OCI-LY7 (cell line): ENCODE data around the gene SNAP25. TPM values are rescaled to one million over a fixed set of nuclear protein-coding genes. Genes with fewer than 3 reads are reported as not detected.

Experiments
- BruUV-seq: library from RNA; stranded (reverse); fragments of 400-500 nt; replicated peaks from 2 replicates; lab custom pipeline; 2021; lab: Mats Ljungman, UMichigan
- CTCF ChIA-PET: fragments of 300-600 bp; sonication (Branson Sonifier 250); formaldehyde crosslinking; loops from one replicate; lab custom pipeline; 2022; ENCODE audit warnings: antibody characterized with exemption; ENCODE audit not compliant: unreplicated experiment; lab: Charles Lee
- POLR2A ChIA-PET: fragments of 300-600 bp; sonication (Branson Sonifier 250); formaldehyde crosslinking; loops from one replicate; lab custom pipeline; 2022; ENCODE audit warnings: antibody characterized with exemption; lab: Charles Lee
- DNase-seq: peaks from one replicate; pipeline ENCODE4 v3.0.0-alpha.2; 2015; ENCODE audit warnings: low spot score
- H2AFZ ChIP-seq: fragments of 200-600 bp; sonication (generic), shearing (Covaris generic); 2 replicates; pipeline ENCODE4 v1.6.1; 2014; ENCODE audit warnings: mild to moderate bottlenecking, antibody characterized with exemption, low read length, moderate library complexity
- H3K27ac ChIP-seq: fragments of 200-600 bp; sonication (generic); 2 replicates; pipeline ENCODE4 v1.5.1; 2014; ENCODE audit warnings: mixed run types, low read depth, mild to moderate bottlenecking, moderate library complexity, low read length, inconsistent platforms; ENCODE audit not compliant: poor library complexity, severe bottlenecking
- H3K36me3 ChIP-seq: fragments of 200-600 bp; sonication (generic); 2 replicates; pipeline ENCODE4 v1.6.1; 2014; ENCODE audit warnings: mild to moderate bottlenecking, antibody characterized with exemption, low read length, moderate library complexity, mixed read lengths; ENCODE audit not compliant: insufficient read depth
- H3K4me1 ChIP-seq: fragments of 200-600 bp; sonication (generic); 2 replicates; pipeline ENCODE4 v1.5.1; 2014; ENCODE audit warnings: mild to moderate bottlenecking, low read length; ENCODE audit not compliant: insufficient read depth, poor library complexity, severe bottlenecking
- H3K4me2 ChIP-seq: fragments of 200-600 bp; sonication (generic); 2 replicates; pipeline ENCODE4 v1.6.1; 2014; ENCODE audit warnings: mild to moderate bottlenecking, low read length
- H3K4me3 ChIP-seq: fragments of 200-600 bp; sonication (generic); 2 replicates; pipeline ENCODE4 v1.5.1; 2014; ENCODE audit warnings: mild to moderate bottlenecking, low read depth, low read length; ENCODE audit not compliant: poor library complexity, severe bottlenecking
- H3K79me2 ChIP-seq: fragments of 200-600 bp; sonication (generic); 2 replicates; pipeline ENCODE4 v1.6.1; 2016; ENCODE audit warnings: low read depth, mild to moderate bottlenecking, low read length, moderate library complexity, mixed read lengths; ENCODE audit not compliant: insufficient read depth
- H3K9me2 ChIP-seq: fragments of 200-600 bp; sonication (generic); 2 replicates; pipeline ENCODE4 v1.6.1; 2016; ENCODE audit warnings: mild to moderate bottlenecking, low read length, mixed read lengths; ENCODE audit not compliant: insufficient read depth
- H3K9me3 ChIP-seq: fragments of 200-600 bp; sonication (generic); 2 replicates; pipeline ENCODE4 v1.6.1; 2014; ENCODE audit warnings: mild to moderate bottlenecking, mixed run types, low read length, mixed read lengths
- H4K20me1 ChIP-seq: fragments of 200-600 bp; sonication (generic); 2 replicates; pipeline ENCODE4 v1.6.1; 2014; ENCODE audit warnings: mild to moderate bottlenecking, antibody characterized with exemption, low read length, moderate library complexity, mixed read lengths; ENCODE audit not compliant: insufficient read depth
- EZH2phosphoT487 ChIP-seq: fragments of 200-600 bp; sonication (generic); IDR thresholded peaks from 2 replicates; pipeline ENCODE4 v1.6.1; 2018; ENCODE audit warnings: low read depth, borderline replicate concordance, mild to moderate bottlenecking, mixed run types, antibody characterized with exemption, low read length, moderate library complexity, mixed read lengths
- intact Hi-C: fragments of 100-400 bp; cut with micrococcal nuclease; formaldehyde crosslinking; loops from one replicate; pipeline ENCODE4 v1.10.0; 2022; ENCODE audit not compliant: unreplicated experiment
- total RNA-seq, 2 experiments: library from RNA; depleted of rRNA in 1 of 2; stranded (reverse); fragments of >200 nt in 1 of 2; shearing (Covaris generic) in 1 of 2; gene quantifications; 2 replicates each; pipeline ENCODE4 v1.2.3, GENCODE V29; 2014 to 2022
- TF ChIP-seq, protein P1 (sequence below): fragments of 200-600 bp; sonication (generic); conservative IDR thresholded peaks from 2 replicates; pipeline ENCODE4 v1.5.1; 2014; ENCODE audit warnings: mild to moderate bottlenecking, antibody characterized with exemption, low read length, moderate library complexity, mixed read lengths

The SNAP25 gene
- total RNA-seq, 2 experiments from 2014 or later: not detected

DNA sequence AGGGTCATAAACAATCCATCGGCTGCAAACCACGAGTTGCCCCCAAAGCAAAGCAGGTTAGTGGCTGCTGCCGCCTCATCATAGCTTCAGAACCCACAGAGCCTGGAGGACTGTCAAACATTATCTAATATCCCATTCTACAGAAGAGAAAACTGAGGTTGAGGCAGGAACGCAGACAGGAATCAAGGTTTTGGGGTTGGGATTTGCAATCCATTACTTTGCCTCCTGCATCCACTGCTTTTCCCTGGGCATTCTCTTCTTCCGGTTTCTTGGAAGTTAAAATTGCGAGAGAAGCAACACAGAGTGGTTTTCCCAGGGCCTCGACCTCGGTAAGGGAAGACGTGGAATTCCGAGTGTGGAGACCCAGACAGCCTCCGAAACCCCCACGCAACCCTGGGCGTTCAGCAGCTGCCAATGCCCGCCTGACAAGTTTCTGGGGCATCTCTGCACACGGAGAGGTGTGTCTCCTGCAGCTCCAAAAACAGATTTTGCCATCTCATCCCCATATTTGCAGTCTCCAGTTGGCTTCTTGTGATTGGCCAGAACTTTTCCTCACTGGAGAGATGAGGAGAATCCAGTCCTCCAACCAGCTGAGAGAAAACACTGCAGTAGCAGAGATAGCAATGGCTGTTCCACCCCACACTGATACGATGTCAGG, 45.5 kb upstream of the SNAP25 start:
- TF ChIP-seq, protein P1, sequence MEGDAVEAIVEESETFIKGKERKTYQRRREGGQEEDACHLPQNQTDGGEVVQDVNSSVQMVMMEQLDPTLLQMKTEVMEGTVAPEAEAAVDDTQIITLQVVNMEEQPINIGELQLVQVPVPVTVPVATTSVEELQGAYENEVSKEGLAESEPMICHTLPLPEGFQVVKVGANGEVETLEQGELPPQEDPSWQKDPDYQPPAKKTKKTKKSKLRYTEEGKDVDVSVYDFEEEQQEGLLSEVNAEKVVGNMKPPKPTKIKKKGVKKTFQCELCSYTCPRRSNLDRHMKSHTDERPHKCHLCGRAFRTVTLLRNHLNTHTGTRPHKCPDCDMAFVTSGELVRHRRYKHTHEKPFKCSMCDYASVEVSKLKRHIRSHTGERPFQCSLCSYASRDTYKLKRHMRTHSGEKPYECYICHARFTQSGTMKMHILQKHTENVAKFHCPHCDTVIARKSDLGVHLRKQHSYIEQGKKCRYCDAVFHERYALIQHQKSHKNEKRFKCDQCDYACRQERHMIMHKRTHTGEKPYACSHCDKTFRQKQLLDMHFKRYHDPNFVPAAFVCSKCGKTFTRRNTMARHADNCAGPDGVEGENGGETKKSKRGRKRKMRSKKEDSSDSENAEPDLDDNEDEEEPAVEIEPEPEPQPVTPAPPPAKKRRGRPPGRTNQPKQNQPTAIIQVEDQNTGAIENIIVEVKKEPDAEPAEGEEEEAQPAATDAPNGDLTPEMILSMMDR: no peak
- no peak for TF ChIP-seq EZH2phosphoT487

DNA sequence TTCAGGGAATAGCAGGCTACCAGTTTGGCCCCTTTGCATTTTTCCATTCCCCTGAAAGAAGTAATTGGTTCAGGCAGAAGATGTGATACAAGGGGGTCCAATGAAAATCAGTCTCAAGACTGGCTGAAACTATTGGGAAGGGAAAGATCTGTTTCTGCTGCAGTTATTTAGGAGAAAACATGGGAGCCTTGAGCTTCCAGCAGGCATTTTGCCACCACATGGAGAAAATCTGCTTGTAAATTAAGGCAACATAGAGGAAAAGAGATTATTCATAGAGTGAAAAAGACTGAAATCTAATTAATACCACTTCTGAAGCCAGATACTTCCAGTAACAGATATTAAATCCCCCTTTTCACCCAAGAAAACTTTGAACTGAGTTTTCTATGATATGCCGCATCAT, 44.2 kb upstream of the SNAP25 start:
- CTCF ChIA-PET: no interaction called here
- DNase-seq: no peak
- Histone ChIP-seq H3K27ac (no peak overlapping the region), H3K4me2 (no peak overlapping the region), H3K36me3 (no peaks in the 10 kb centered on the region), H3K4me3 (no peak overlapping the region), H2AFZ (no peak overlapping the region), H3K9me2 (no peaks in the 10 kb centered on the region), H4K20me1 (no peaks in the 10 kb centered on the region), H3K4me1 (no peaks in the 10 kb centered on the region), H3K9me3 (no peaks in the 10 kb centered on the region), H3K79me2 (no peaks in the 10 kb centered on the region)
- POLR2A ChIA-PET: interaction anchor here (1.7 kb wide), 1 partner anchor 12 kb away, joined by 4 read pairs; no protein-coding TSS in a partner anchor
- intact Hi-C loops: no loop called here
- no TSS peak for BruUV-seq
- TF ChIP-seq, protein P1: no peak
- TF ChIP-seq EZH2phosphoT487: no peak

More for the DNA sequence above, 45.5 kb upstream of the SNAP25 start:
- Histone ChIP-seq H3K4me2 (no peak overlapping the region), H3K4me1 (no peaks in the 10 kb centered on the region), H3K79me2 (no peaks in the 10 kb centered on the region), H3K27ac (no peak overlapping the region), H3K36me3 (no peaks in the 10 kb centered on the region), H3K9me2 (no peaks in the 10 kb centered on the region), H2AFZ (no peak overlapping the region), H3K4me3 (no peak overlapping the region), H4K20me1 (no peaks in the 10 kb centered on the region), H3K9me3 (no peaks in the 10 kb centered on the region)
- intact Hi-C loops: no loop called here
- BruUV-seq: no TSS peak
- ChIA-PET POLR2A (interaction anchor here (0.6 to 0.7 kb wide), 2 partner anchors 30 to 427 kb away, joined by 3 read pairs; no protein-coding TSS in a partner anchor), CTCF (no interaction called here)
- no peak for DNase-seq

DNA sequence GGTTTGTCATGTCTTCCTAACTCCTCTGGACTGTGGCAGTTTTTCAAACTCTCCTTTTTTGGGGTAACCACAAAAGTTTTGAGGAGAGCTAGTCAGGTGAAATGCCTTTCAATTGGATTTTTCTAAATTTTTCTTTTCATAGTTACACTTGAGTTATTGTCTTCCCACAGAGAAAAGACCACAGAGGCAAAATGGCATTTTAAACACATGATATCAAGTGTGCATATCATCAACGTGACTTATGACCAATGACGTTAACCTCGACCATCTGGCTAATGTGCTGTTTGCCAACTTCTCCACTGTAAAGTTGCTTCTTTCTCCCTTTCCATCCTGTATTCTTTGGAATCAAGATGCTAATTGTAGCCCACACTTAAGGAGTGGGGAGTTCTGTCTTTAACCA, 41.3 kb upstream of the SNAP25 start:
- Histone ChIP-seq H4K20me1 (no peaks in the 10 kb centered on the region), H3K4me3 (no peak overlapping the region), H3K4me2 (no peak overlapping the region), H3K27ac (no peak overlapping the region), H3K9me2 (no peaks in the 10 kb centered on the region), H3K79me2 (no peaks in the 10 kb centered on the region), H3K36me3 (no peaks in the 10 kb centered on the region), H3K9me3 (no peaks in the 10 kb centered on the region), H3K4me1 (no peaks in the 10 kb centered on the region), H2AFZ (no peak overlapping the region)
- ChIA-PET CTCF (no interaction called here), POLR2A (no interaction called here)
- intact Hi-C loops: no loop called here
- no peak for DNase-seq
- TF ChIP-seq EZH2phosphoT487: no peak
- TF ChIP-seq, protein P1: no peak
- BruUV-seq: no TSS peak
